Fibroblast of skin of right biceps (primary cell): ENCODE measurements around the gene PIK3R2.

ENCODE experiments used
- DNase-seq: peaks from one replicate; pipeline ENCODE4 v3.0.0-alpha.2; 2013

Gene PIK3R2

DNA sequence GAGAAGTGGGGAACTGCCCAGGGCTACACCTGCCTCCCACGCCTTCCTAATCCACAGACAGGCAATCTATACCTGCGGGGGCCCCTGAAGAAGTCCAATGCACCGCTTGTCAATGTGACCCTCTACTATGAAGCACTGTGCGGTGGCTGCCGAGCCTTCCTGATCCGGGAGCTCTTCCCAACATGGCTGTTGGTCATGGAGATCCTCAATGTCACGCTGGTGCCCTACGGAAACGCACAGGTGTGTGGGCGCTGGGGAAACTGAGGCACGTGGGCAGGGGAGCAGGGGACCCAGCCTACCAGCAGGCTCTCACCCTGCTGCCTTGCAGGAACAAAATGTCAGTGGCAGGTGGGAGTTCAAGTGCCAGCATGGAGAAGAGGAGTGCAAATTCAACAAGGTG, 22.0 kb downstream of the PIK3R2 start:
- no peak for DNase-seq

DNA sequence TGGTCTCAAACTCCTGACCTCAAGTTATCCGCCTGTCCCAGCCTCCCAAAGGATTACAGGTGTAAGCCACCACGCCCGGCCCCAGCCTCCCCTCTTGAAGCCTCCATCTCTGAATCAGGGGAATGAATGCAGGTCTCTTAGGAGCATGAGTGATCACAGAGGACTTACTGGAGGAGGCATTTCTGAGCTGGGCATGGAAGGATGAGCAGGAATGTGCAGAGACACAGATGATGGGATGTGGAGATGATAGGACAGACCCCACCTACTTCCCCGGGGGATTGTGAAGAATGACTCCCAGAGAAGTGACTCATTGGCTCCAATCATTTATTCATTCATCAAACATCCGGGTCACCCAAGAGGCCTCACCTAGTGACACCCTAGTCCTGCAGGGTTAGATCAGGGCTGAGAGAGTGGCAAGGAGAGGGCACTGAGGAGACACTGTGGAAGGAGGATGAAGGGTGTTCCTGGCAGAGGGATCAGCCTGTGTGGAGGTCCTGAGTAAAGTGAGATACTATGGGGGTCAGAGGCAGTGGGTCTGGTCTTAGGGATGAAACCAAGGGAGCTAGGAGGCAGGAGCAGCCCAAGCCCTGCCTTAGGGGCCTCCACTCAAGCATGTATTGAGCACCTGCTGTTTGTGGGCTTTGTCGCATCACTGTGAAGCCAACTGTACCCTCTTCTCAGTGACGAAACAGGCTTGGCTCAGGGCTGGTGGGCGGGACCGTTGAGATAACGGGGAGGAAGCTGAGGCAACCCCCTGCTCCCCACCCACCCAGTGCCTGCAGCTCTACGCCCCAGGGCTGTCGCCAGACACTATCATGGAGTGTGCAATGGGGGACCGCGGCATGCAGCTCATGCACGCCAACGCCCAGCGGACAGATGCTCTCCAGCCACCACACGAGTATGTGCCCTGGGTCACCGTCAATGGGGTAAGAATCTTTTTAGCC, 23.7 kb downstream of the PIK3R2 start:
- DNase-seq, result no peak

DNA sequence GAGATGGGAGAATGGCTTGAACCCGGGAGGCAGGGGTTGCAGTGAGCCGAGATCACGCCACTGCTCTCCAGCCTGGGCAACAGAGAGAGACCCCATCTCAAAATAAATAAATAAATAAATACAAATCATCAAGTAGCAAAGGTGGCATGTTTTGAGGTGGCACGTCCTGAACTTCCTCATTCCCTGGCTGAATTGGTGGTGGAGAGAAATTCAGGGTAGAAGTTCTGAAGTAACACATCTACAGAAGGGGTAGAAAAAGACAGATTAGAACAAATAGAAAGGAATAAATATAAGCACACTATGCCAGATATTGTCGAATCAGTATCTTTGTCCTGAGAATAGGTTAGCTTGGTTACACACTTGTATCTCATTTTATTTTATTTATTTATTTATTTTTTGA, 27.0 kb downstream of the PIK3R2 start:
- DNase-seq, result no peak

DNA sequence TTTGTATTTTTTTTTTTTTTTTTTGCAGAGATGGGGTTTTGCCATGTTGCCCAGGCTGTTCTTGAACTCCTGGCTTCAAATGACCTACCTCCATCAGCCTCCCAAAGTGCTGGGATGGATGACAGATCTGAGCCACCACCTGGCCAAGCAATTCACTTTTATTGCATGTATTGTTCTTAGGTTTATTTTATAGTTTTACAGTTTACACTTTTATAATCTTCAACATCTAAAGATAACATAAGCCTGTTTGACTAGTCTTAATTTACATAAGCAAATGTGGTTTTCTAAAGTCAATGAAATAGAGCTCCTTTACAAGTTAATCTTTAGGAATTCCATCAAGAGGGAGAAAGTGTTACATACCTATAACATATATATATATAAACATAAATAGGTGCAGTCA, 30.6 kb downstream of the PIK3R2 start:
- DNase-seq, result no peak

DNA sequence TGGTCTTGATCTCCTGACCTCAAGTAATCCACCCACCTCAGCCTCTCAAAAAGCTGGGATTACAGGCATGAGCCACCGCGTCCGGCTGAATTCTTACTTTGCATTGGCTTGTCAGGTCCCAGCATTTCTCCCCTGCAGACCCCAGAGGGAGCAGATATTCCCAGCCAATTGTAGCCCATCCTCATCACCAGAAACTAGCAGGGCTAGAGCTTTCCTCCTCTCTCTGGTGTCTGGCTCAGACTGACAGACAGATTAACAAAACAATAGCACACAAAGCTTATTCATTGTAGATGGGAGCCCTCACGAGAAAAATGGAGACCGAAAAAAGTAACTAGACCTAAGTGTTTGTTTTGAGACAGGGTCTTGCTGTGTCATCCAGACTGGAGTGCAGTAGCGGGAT, 32.6 kb downstream of the PIK3R2 start:
- no peak for DNase-seq

DNA sequence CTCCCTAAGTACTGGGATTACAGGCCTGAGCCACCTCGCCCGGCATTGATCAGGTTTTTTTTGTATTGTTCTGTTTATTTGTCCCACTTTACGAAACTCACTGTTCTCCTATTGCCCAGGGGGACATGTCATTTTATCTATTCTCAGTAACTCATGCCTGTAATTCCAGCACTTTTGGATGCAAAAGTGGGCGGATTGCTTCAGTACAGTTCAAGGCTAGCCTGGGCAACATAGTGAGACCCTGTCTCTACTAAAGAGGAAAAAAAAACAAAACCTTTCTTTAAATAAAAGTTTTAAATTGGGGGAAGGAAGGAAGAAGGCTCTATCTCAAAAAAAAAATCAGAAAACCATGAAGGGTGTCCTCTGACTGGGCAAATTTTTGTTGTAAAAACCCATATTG, 37.3 kb downstream of the PIK3R2 start:
- DNase-seq, result no peak

DNA sequence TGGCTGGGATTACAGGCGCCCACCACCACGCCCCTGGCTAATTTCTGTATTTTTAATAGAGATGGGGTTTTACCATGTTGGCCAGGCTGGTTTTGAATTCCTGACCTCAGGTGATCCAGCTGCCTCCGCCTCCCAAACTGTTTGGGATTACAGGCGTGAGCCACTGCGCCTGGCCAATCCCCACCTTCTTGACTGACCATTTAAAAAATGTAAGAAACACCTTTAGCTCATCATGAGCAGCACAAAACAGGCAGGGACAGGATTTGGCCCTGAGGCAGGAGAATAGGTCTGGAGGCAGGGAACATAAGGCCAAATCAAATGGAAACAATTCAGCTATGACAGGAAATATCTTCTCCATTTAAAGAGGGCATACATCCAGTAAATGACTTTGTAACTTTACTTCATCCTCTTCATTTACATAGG, 38.7 kb downstream of the PIK3R2 start:
- DNase-seq, result no peak

DNA sequence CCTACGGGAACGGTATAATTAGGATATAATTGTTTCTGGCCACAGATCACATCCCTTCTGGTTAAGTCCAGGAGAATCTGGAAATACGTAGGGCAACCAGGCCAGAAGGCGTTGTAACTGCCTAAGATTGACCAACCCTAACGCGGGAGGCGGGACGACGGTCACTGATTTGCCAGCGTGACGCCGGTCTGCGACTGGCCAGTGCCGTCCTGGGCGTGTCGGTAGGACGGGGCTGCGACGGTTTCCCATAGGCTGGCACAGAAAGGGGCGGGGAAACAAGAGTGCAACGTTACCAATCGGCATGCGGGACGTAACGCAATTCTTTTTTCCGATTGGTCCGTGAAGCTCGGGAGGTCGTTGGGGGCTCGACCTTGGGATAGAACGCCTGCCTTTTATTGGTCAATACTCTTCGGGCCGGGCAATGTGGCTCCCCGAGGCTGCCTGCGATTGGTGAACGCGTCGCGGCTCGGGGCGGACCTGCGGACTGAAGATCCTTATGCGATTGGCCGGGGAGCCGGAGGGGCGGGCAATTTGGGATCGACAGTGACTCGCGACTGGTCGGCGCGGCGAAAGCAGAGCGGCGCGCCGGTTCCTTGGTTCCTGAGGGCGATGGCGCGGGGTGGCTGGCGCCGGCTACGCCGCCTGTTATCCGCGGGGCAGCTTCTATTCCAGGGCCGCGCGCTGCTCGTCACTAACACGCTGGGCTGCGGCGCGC, 39.9 kb downstream of the PIK3R2 start, which contains the start of gene MPV17L2:
Gene MPV17L2 (plus strand): TSS at position 546 of the 715 bp plus-strand sequence. CDS start 64 bp downstream, at position 610.
- DNase-seq, result peak; percentile 100

DNA sequence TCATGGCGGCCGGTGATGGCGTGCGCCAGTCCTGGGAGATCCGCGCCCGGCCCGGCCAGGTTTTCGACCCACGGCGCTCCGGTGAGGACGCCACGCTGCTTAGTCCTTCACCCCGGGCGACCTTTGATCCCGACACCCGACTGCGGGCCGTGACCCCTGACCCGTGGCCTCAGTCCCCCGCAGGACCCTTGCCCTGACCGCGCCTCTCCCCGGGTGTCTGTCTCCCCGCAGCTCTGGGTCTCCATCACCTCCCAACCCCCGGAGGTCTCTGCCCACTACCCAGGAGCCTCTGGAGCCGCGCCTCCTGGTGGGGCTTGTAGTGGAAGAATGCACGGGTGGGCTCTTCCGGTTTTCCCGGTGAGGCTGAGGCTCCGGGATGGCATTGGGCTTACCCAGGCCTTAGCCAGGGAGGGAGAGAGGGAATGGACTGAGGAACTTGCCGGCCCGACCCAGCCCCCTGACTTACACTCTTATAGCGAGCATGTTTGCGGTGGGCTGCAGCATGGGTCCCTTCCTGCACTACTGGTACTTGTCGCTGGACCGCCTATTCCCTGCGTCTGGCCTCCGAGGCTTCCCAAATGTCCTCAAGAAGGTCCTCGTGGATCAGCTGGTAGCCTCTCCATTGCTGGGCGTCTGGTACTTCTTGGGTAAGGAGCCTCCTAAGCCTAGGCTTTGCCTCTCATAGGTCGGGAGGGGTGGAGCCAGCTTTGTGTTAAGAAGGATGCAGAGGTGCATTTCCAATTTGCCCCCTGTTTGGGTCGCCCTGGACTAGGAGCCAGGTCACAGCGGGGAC, 40.6 kb downstream of the PIK3R2 start:
- DNase-seq, result no peak

DNA sequence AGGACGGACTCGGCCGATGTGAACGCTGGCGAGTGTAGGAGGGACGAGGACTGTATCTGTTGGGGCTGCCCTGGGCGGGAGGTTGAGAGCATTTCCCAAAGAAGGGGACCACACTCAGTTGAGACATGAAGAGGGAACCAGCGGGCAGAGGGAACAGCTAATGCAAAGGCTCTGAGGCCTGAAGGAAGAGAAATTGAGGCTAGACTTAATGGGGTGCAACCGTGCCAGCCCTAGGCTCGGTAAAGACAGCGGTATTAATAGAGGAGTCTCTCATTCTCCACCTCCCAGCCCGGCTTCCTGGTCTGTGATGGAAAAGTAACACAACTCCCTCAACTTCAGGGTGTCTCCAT, 41.2 kb downstream of the PIK3R2 start:
- no peak for DNase-seq

DNA sequence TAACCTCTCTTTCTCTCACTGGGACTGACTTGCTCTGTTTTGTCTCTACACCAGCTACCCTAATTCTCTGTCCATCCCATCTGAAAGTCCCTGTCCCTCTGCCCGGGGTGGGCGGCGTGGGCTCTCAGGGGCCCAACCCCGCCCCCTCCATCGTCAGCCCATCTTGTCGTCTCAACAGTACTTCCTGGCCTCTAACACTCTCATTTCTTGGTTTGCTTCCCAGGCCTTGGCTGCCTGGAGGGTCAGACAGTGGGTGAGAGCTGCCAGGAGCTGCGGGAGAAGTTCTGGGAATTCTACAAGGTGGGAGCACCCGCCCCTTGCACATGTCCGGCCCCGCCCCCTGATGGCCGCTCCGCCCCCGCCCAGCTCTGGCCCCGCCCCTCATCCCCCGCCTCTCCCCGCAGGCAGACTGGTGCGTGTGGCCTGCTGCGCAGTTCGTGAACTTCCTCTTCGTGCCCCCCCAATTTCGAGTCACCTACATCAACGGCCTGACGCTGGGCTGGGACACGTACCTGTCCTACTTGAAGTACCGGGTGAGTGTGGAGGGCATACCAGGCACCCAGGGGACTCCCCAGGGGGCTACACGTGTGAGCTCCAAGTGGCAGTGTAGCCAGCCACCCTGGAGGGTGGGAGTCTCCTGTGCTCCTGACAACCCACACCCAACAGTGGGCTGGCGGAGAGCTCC, 41.7 kb downstream of the PIK3R2 start:
- peak; percentile 36 for DNase-seq

DNA sequence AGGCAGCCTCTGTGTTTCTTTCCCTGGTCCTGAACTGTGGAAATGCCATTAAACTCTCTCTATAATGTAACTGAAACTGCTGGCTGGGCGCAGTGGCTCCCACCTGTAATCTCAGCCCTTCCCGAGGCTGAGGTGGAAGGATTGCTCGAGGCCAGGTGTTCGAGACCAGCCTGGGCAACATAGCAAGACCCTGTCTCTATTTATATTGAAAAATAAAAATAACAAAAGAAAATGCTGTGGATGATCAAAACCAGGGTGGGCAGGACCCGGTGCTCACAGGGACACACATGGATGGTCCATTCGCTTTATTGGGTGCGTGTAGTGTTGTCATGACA, 43.5 kb downstream of the PIK3R2 start:
- no peak for DNase-seq

DNA sequence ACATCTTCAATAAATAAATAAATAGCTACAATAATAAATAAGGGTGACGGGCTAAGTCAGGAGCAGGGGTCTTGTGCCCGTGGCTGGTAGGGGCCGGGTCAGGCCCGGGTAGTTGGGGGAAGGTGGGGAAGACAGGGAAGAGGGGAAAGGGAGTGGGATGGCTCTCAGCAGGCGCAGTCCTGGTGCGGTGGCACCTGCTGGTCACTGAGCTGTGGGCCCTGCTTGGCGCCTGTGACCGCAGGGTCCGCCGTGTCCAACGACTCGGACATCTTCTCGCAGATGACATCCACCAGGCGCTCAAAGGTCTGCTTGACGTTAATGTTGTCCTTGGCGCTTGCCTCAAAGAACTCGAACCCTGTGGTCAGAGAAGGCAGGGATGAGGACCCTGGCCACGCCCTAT, 44.3 kb downstream of the PIK3R2 start:
- DNase-seq, result no peak

DNA sequence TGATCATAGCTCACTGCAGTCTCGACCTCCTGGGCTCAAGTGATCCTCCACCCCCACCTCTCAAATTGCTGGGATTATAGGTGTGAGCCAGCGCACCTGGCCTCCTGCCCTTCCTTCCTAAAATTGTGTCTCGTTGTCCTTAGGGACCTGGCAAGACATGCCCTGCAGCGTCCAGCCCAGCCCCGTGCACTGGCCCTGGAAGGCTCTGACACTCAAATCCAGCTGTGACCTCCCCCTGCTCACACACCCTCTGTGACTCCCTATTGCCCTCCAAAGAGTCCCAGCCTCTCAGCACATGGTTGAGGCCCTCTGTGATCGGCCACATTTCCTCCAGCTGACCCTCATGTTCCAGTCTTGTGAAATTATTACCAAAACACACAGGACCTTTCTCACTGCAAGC, 45.0 kb downstream of the PIK3R2 start:
- DNase-seq, result no peak

DNA sequence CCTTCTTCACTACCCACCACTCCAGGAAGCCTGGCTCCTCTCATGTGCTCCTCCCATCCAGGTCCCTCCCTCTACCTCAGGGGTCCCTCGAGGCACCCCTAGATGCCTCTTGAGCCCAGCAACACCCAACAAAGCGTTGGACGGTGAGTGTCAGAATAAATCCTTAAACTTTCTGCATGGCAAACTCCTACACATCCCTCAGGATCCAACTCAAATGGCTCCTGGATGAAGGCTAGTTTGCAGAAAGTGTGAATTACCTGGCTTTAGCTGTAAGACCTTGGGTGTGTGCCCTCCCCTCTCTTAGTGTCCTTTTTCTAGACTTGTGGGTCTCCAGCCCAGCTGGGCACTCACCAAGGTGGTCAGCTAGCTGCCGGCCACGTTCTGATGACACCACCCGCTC, 45.4 kb downstream of the PIK3R2 start:
- no peak for DNase-seq

DNA sequence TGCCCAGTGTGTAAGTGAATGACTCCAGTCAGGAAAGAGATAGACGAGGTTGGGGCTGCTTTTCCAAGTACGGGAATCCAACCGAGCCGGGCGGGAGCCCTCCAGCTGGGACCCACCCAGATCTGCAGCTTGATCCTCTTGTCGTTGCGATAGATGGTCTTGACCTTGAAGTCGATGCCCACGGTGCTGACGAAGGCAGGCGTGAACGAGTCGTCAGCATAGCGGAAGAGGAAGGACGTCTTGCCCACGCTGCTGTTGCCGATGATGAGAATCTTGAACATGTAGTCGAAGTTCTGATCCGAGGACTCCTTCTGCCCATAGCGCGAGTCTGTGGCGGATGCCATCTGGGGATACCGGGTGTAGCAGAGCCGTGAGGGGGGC, 49.4 kb downstream of the PIK3R2 start:
- no peak for DNase-seq

DNA sequence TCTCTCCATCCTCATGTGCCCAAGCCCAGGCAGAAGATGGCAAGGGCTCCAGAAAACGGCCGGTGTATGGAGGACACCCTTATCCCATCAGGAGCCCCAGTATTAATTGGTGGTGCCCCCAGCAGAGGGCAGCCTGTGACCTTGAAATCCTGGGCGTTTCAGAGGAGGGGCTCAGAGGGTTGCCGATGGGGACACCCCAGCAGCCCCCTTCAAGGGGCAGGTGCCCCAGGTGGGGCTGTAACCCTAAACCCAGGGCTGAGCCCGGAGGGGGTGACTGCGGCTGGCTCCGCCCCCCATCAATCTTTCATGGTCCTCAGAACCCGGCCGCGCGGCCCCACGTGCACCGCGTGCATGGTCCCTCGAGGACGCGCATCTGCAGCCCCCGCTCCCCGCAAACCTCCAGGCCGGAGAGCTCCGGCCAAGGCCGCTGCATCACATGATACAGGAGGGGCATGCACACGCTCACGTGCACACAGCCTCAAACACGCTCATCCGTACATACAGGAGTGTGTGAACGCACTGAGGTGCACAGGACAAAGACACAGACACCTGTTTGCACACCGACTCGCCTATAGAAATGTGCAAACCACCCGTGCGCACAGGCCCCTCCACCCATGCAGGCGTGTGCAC, 49.9 kb downstream of the PIK3R2 start:
- DNase-seq, result no peak

DNA sequence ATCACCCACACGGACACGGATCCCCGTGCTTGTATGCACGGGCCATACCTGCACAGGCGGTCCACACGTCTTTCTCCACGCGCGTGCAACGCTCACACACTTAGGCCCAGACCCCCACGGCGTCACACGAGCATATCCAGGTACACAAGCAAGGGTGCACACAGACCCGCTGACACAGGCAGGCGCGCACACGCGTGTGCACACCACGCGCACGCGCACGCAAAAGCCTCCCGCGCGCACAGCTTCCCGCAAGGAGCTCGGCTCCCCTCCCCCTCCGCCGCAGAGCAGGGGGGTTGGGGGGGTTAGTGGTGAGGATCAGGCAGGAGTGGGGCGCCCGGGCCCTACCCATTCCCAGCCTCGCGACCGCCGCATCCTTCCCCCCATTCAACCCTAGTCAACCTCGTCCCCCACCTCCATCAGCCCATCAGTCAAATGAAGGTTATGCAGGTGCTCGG, 50.5 kb downstream of the PIK3R2 start:
- DNase-seq, result no peak

DNA sequence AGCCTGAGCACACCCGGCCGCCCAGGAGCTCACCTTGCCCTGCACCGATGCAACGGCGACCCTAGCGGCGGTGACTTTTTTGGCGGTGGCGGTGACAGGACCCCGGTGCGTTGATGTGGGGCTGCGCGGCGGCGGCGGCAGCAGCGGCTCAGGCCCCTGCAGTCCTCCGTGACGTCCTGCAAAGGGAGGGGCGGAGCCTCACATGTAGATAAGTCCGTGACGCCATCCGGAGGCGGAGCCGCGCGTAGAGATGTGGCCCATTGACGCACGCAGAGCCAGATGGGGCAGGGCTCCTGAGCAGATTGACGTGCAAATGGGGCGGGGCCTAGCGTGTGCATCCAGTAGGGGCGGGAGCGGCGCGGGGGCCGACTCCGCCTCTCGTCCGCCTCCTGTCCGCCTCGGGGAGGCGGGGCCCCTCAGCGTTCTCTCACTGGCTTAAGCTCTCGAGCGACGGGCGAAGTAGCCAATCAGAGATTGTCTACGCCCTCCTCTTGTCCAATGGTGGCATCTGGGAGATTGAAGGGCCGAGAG, 51.0 kb downstream of the PIK3R2 start, which contains the start of gene RAB3A:
Gene RAB3A (minus strand): TSS at position 180 of the 531 bp plus-strand sequence. CDS start 1,302 bp downstream, outside the sequence.
- peak; percentile 100 for DNase-seq

DNA sequence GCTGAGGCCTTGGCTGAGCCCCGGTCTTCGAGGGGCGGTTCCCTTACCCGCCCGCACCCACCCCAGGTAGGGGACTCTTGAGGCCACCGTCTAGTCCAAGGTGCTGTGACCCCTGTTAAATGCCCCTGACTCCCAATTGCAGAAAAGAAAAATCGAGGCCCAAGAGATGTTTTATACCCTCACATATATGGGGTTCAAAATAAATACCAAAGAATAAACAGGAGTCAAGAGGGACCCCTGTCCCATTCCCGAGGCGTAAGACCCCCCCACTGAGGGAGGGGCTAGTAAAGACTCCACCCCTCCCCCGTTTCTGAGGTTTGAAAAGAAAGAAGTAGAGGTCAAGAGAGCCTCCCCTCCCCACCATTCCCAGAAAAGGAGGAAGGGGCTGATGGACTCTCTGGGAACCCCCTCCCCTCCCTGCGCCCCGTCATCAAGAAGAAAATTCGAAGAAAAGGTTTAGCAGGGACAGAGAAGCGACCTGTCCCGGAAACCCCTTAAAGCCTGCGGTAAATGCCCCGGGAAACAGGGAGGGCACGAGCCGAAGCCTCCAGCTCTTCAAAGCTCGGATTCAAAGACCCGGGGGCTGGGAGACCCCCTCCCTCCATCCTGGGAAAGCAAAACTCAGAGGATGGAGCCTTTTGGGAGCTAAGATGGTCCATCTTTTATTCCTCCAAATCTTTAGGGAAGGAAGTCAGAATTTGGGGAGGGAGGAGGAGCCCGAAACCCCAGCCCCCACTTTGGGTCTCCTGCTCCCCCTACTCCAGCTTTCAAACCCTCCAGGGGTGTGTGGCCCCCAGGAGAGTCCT, 51.6 kb downstream of the PIK3R2 start:
- DNase-seq, result no peak
